GM21515 (cell line): Measurements from ENCODE around the gene SLC30A10.
"Not testable (repeated sequence)": the region's sequence is repeated elsewhere in the genome, so short reads cannot be mapped to it uniquely, and the experiment has no call there.

Experiments
- ATAC-seq: cut with Tn5 transposase; IDR thresholded peaks from one replicate; pipeline ENCODE4 v1.9.1; 2021; ENCODE audit not compliant: unreplicated experiment

The SLC30A10 gene

GRCh38 chr1:219897914-219898313 lies 30.4 kb downstream of the SLC30A10 start:
- ATAC-seq = no peak

GRCh38 chr1:219892271-219892670 lies 36.1 kb downstream of the SLC30A10 start:
- not testable (repeated sequence) for ATAC-seq

GRCh38 chr1:219891846-219892245 lies 36.5 kb downstream of the SLC30A10 start:
- ATAC-seq = not testable (repeated sequence)

GRCh38 chr1:219888667-219889066 lies 39.7 kb downstream of the SLC30A10 start:
- not testable (repeated sequence) for ATAC-seq

- no peak for ATAC-seq
Observed at GRCh38 chr1:219885680-219886079, 42.7 kb downstream of the SLC30A10 start.

- no peak for ATAC-seq
Observed at GRCh38 chr1:219883400-219884332, 44.7 kb downstream of the SLC30A10 start.

- ATAC-seq = no peak
Observed at GRCh38 chr1:219882755-219883154, 45.6 kb downstream of the SLC30A10 start.

- ATAC-seq = no peak
Observed at GRCh38 chr1:219882096-219882495, 46.3 kb downstream of the SLC30A10 start.

- ATAC-seq = no peak
Observed at GRCh38 chr1:219880765-219881457, 47.4 kb downstream of the SLC30A10 start.

- no peak for ATAC-seq
Observed at GRCh38 chr1:219876798-219877209, 51.6 kb downstream of the SLC30A10 start.

GRCh38 chr1:219875860-219876259 lies 52.5 kb downstream of the SLC30A10 start:
- ATAC-seq = no peak

- ATAC-seq = not testable (repeated sequence)
Observed at GRCh38 chr1:219872538-219872937, 55.8 kb downstream of the SLC30A10 start.

- no peak for ATAC-seq
Observed at GRCh38 chr1:219871427-219872057, 56.8 kb downstream of the SLC30A10 start.

GRCh38 chr1:219868615-219869014 lies 59.7 kb downstream of the SLC30A10 start:
- not testable (repeated sequence) for ATAC-seq
